Kidney epithelial cell (primary cell): ENCODE measurements around the gene TBRG4. TPM values are rescaled to one million over a fixed set of nuclear protein-coding genes. Genes with fewer than 3 reads are reported as not detected.

ENCODE experiments used
- DNase-seq: peaks from one replicate; pipeline ENCODE4 v3.0.0-alpha.2; 2010; ENCODE audit warnings: low read depth
- H3K27me3 ChIP-seq: 2 replicates; pipeline ENCODE4 v1.6.0; 2011; ENCODE audit warnings: low read length; ENCODE audit not compliant: control insufficient read depth, insufficient read depth
- H3K36me3 ChIP-seq: 2 replicates; pipeline ENCODE4 v1.5.1; 2011; ENCODE audit warnings: low read length; ENCODE audit not compliant: control insufficient read depth, insufficient read depth
- H3K4me3 ChIP-seq: 2 replicates; pipeline ENCODE4 v1.5.1; 2011; ENCODE audit warnings: low read depth, mild to moderate bottlenecking, control low read depth, low read length
- total RNA-seq: library from RNA; depleted of rRNA; stranded (reverse); fragments of >200 nt; gene quantifications from 2 replicates; pipeline ENCODE4 v1.2.3, GENCODE V29; 2015
- TF ChIP-seq, protein P1 (sequence below): IDR thresholded peaks from 2 replicates; pipeline ENCODE4 v1.5.1; 2011; ENCODE audit warnings: mild to moderate bottlenecking, moderate library complexity, low read length, control low read depth, inconsistent platforms; ENCODE audit not compliant: insufficient read depth, poor library complexity, severe bottlenecking

TBRG4 gene
- total RNA-seq, 1 donor from 2014 or later: 71.7 TPM

DNA sequence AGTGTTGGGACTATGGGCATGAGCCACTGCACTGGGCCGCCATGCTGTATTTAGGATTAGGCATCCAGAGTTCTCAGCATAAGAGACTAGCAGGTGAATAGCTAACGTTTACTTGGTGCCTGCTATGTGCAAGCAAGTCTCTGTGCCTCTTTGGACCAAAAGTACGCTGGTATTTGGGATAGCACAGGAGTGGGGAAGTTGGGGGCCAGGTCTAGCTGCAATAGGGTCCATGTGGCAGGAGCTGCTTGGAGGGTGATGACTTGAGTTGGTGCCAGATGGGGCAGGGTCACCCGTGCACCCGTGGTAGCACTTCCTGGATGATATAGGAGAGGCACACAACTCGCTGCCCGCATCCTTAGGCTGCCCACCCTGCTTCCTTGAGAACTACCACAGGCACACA lies 45.1 kb downstream of the TBRG4 start:
- H3K4me3 ChIP-seq: no peak overlapping the region
- no peaks in the 10 kb centered on the region for H3K27me3 ChIP-seq
- no peak for DNase-seq
- TF ChIP-seq, protein P1, sequence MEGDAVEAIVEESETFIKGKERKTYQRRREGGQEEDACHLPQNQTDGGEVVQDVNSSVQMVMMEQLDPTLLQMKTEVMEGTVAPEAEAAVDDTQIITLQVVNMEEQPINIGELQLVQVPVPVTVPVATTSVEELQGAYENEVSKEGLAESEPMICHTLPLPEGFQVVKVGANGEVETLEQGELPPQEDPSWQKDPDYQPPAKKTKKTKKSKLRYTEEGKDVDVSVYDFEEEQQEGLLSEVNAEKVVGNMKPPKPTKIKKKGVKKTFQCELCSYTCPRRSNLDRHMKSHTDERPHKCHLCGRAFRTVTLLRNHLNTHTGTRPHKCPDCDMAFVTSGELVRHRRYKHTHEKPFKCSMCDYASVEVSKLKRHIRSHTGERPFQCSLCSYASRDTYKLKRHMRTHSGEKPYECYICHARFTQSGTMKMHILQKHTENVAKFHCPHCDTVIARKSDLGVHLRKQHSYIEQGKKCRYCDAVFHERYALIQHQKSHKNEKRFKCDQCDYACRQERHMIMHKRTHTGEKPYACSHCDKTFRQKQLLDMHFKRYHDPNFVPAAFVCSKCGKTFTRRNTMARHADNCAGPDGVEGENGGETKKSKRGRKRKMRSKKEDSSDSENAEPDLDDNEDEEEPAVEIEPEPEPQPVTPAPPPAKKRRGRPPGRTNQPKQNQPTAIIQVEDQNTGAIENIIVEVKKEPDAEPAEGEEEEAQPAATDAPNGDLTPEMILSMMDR: no peak
- H3K36me3 ChIP-seq: no peaks in the 10 kb centered on the region

DNA sequence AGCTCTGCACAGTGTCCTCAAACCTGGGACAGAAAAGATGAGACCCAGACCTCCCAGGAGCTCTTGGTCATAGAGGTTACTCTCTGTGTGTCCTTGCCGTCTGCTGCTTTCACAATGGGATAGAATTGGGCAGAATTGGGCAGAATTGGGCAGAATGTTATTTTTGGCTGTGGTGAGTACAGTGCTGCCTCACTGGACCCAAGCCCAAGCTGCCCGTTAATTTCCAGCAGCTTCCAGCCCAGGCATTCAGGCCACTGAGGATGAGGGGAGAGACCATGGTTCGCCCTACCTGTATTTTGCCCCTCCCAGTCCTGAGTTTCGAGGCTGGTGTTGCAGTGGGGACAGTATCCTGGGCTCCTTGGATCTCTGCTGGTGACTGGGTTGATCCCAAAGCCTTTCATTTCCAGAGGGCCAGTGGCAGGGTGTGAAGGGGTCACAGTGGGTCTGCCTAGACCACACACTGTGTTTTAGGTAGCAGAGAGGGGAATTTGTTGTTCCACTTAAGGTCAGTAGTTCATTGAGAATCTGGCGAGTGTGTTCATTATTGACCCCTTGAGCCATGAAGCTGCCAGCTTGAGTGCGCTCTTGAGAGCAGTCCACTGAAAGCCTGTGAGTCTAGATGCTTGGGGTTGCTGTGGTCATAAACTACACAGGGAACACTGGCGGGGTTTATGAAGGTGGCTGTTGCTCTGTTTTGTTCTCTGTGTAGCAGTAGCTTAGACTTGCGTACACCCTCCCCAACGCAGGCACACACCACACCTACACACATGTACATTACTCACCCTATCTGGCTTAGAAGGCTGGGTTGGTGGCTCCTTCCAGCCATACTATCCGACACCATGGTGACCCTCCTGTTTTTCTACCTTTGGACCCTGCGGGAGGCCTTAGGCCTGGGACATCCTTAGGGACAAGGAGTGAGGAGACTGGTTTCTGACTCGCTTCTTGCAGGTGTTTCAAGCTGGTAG lies 46.2 kb downstream of the TBRG4 start:
- Histone ChIP-seq H3K27me3 (no peaks in the 10 kb centered on the region), H3K36me3 (no peaks in the 10 kb centered on the region), H3K4me3 (no peak overlapping the region)
- no peak for DNase-seq
- TF ChIP-seq, protein P1: no peak

DNA sequence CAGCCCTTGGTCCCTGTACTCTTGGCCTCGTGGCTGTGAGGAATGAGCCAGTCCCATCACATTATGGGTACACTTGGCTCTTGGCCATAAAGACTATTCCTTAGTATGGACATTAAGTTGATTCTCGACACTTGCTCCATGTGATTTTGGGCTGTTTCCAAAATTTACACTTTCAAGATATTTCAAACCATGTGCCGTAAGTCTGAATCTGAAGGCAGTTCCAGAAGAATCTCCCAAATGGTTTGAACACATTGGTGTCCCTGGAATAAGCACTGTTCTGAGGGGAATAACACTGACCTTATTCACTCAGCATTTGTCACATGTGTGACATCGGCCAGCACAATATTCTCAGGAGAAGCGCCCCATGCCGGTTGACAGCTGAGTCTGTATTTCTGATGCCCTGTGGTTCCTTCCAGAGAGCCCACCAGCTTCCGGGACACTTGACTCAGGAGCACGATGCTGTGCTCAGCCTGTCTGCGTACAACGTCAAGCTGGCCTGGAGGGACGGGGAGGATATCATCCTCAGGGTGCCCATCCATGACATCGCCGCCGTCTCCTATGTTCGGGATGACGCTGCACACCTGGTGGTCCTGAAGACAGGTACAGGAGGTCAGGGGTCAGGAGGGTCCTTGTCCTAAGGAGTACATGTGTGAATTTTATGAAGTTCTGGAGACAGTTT lies 47.3 kb downstream of the TBRG4 start:
- TF ChIP-seq, protein P1: no peak
- H3K4me3 ChIP-seq: no peak overlapping the region

DNA sequence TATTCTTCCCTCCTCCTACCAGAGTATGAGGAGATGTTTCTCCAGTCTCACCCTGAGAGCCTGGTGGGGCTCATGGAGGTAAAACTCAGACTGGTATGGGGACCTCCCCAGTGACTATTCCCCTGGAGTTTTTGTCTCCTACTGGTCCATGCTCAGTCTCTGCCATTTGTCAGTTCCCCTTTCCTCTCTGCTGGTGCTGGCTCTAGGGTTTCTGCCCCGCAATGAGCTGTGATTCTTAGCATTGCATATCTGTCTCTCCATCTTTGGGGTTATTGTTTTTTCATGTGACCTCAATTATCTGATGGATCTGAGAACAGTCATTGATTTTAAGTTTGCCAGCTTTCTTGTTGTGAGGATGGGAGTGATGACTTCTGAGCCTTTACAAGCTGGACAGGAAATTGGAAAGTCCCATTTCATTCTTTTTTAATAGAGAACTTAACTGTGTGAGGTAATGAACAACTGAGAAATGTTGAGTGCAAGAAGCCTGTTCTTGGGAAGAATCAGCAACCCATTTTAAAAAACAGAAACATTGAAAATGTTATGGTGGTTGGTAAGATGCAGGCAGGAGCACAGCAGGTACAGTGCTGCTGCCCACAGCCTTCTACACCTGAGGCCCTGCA lies 49.6 kb downstream of the TBRG4 start:
- Histone ChIP-seq H3K36me3 (no peaks in the 10 kb centered on the region), H3K4me3 (no peak overlapping the region), H3K27me3 (no peaks in the 10 kb centered on the region)
- TF ChIP-seq, protein P1: no peak
- DNase-seq: no peak

More for the DNA sequence above, 47.3 kb downstream of the TBRG4 start:
- DNase-seq: no peak
- H3K27me3 ChIP-seq: no peaks in the 10 kb centered on the region
- no peaks in the 10 kb centered on the region for H3K36me3 ChIP-seq

DNA sequence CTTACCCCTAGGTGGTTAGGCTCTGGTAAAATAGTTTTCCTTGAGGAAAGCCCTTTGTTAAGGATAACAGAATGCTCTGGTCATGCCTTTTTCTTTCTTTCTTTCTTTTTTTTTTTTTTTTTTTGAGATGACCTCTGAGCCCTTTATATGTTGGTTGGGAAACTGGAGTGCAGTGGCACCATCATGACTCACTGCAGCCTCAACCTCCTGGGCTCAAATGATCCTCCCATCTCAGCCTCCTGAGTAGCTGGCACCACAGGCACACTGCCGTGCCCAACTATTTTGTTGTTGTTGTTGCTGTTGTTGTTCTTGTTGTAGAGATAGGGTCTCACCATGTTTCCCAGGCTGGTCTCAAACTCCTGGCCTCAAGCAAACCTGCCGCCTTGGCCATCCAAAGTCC lies 50.1 kb downstream of the TBRG4 start:
- no peak for DNase-seq
- Histone ChIP-seq H3K4me3 (no peak overlapping the region), H3K27me3 (no peaks in the 10 kb centered on the region), H3K36me3 (no peaks in the 10 kb centered on the region)
- TF ChIP-seq, protein P1: no peak
